GM12878 (cell line): ENCODE data around the gene PDGFB. TPM values are rescaled to one million over a fixed set of nuclear protein-coding genes. Genes with fewer than 3 reads are reported as not detected.

Source experiments
- ATAC-seq: fragments of 200-7000 bp; cut with Tn5 transposase; 3 replicates; pipeline ENCODE4 v1.9.1; 2020; ENCODE audit warnings: mild to moderate bottlenecking, moderate library complexity
- BruUV-seq: library from RNA; stranded (reverse); fragments of 400-500 nt; replicated peaks from 2 replicates; lab custom pipeline; 2021; lab: Mats Ljungman, UMichigan
- CTCF ChIA-PET: fragments of 300-600 bp; sonication (Branson Sonifier 250); formaldehyde crosslinking; extraction: SDS; loops from one replicate; lab custom pipeline; 2021; ENCODE audit warnings: inconsistent platforms; lab: Yijun Ruan, JAX
- POLR2A ChIA-PET: fragments of 350-600 bp; formaldehyde crosslinking; extraction: SDS; loops from one replicate; lab custom pipeline; 2021; ENCODE audit warnings: inconsistent platforms; lab: Charles Lee
- RAD21 ChIA-PET: fragments of 300-600 bp; sonication (Branson Sonifier 250); formaldehyde crosslinking; loops from one replicate; lab custom pipeline; 2023; ENCODE audit warnings: antibody characterized with exemption; ENCODE audit not compliant: unreplicated experiment; lab: Charles Lee
- SMC1A ChIA-PET: fragments of 300-600 bp; sonication (Branson Sonifier 250); formaldehyde crosslinking; loops from one replicate; lab custom pipeline; 2023; ENCODE audit not compliant: unreplicated experiment, uncharacterized antibody; lab: Charles Lee
- DNase-seq: peaks from one replicate; pipeline ENCODE4 v3.0.0-alpha.2; 2011; ENCODE audit warnings: low read depth, low spot score
- FAIRE-seq: peaks from 3 replicates; lab custom pipeline; 2011; peaks lifted over from hg19 to GRCh38; lab: Jason Lieb, UNC
- H2AFZ ChIP-seq: 2 replicates; pipeline ENCODE4 v1.6.0; 2011; ENCODE audit warnings: low read depth, low read length, control low read depth; ENCODE audit not compliant: control insufficient read depth
- H3K27ac ChIP-seq: 2 replicates; pipeline ENCODE4 v1.5.1; 2011; ENCODE audit warnings: control low read depth; ENCODE audit not compliant: control insufficient read depth, insufficient read depth
- H3K27me3 ChIP-seq, 2 experiments: replicated peaks in 1 of 2; 2 replicates each; pipeline versions ENCODE4 v1.6.0 to v1.6.1; 2011; ENCODE audit warnings: low read length in 1 of 2; ENCODE audit not compliant: control insufficient read depth in 2 of 2, insufficient read depth in 2 of 2
- H3K36me3 ChIP-seq, 2 experiments: 2 replicates each; pipeline ENCODE4 v1.5.1; 2011; ENCODE audit warnings: low read length in 1 of 2; ENCODE audit not compliant: control insufficient read depth in 2 of 2, insufficient read depth in 2 of 2
- H3K4me1 ChIP-seq: 2 replicates; pipeline ENCODE4 v1.6.1; 2011; ENCODE audit warnings: mild to moderate bottlenecking, low read length, moderate library complexity, mixed read lengths; ENCODE audit not compliant: control insufficient read depth, insufficient read depth
- H3K4me2 ChIP-seq: 2 replicates; pipeline ENCODE4 v1.6.0; 2011; ENCODE audit warnings: control low read depth; ENCODE audit not compliant: control insufficient read depth, insufficient read depth
- H3K4me3 ChIP-seq: fragments of 200-600 bp; sonication (generic); 2 replicates; pipeline ENCODE4 v1.5.1; 2016
- H3K79me2 ChIP-seq: 2 replicates; pipeline ENCODE4 v1.6.0; 2011; ENCODE audit warnings: low read length; ENCODE audit not compliant: control insufficient read depth, insufficient read depth
- H3K9ac ChIP-seq: 2 replicates; pipeline ENCODE4 v1.8.0; 2011; ENCODE audit warnings: low read length, control low read depth, mixed read lengths; ENCODE audit not compliant: control insufficient read depth, insufficient read depth
- H3K9me3 ChIP-seq: replicated peaks from 3 replicates; pipeline ENCODE4 v1.5.1; 2011; ENCODE audit warnings: mild to moderate bottlenecking, low read length; ENCODE audit not compliant: control insufficient read depth, insufficient read depth
- H4K20me1 ChIP-seq: 2 replicates; pipeline ENCODE4 v1.6.0; 2011; ENCODE audit not compliant: control insufficient read depth, insufficient read depth
- ASH2L ChIP-seq: fragments of 300-600, 200-600 bp; sonication (generic); IDR thresholded peaks from 2 replicates; pipeline ENCODE4 v1.6.1; 2017; ENCODE audit warnings: low read depth, mild to moderate bottlenecking, borderline replicate concordance
- BHLHE40 ChIP-seq, 2 experiments: fragments of 450-650 bp in 1 of 2; IDR thresholded peaks; 2 replicates each; pipeline ENCODE4 v1.6.1; 2011 to 2017; ENCODE audit warnings: low read depth in 2 of 2, borderline replicate concordance in 1 of 2, improper control_type of control experiment in 1 of 2, low read length in 1 of 2, mild to moderate bottlenecking in 1 of 2
- CBX5 ChIP-seq: sonication (generic); IDR thresholded peaks from 2 replicates; pipeline ENCODE4 v1.6.1; 2016; ENCODE audit warnings: low read depth, moderate library complexity, mild to moderate bottlenecking, inconsistent platforms
- DPF2 ChIP-seq: fragments of 450-650 bp; IDR thresholded peaks from 2 replicates; pipeline ENCODE4 v1.6.1; 2017; ENCODE audit warnings: mild to moderate bottlenecking
- FOXK2 ChIP-seq: fragments of 450-650 bp; IDR thresholded peaks from 2 replicates; pipeline ENCODE4 v1.6.1; 2017; ENCODE audit warnings: mild to moderate bottlenecking, moderate library complexity
- IKZF2 ChIP-seq, 2 experiments: fragments of 450-650 bp; IDR thresholded peaks; 2 replicates each; pipeline ENCODE4 v1.6.1; 2017; ENCODE audit warnings: mild to moderate bottlenecking in 2 of 2, moderate library complexity in 2 of 2
- JUNB ChIP-seq: IDR thresholded peaks from 2 replicates; pipeline ENCODE4 v1.6.1; 2016; ENCODE audit warnings: antibody characterized with exemption, mild to moderate bottlenecking
- JUND ChIP-seq: IDR thresholded peaks from 2 replicates; pipeline ENCODE4 v1.6.1; 2012; ENCODE audit warnings: low read depth, mild to moderate bottlenecking, low read length, improper control_type of control experiment, moderate library complexity
- MEF2B ChIP-seq: fragments of 450-650 bp; IDR thresholded peaks from 2 replicates; pipeline ENCODE4 v1.6.1; 2018; ENCODE audit warnings: mild to moderate bottlenecking, moderate library complexity; ENCODE audit not compliant: partially characterized antibody, poor library complexity, severe bottlenecking
- MYB ChIP-seq: fragments of 150-350 bp; IDR thresholded peaks from 2 replicates; pipeline ENCODE4 v1.6.1; 2014; ENCODE audit warnings: mild to moderate bottlenecking, low read depth, low read length, borderline replicate concordance
- RAD21 ChIP-seq: IDR thresholded peaks from 2 replicates; pipeline ENCODE4 v1.6.1; 2011; ENCODE audit warnings: mild to moderate bottlenecking, low read depth, low read length, moderate library complexity; ENCODE audit not compliant: insufficient read depth
- RBBP5 ChIP-seq: fragments of 200-600 bp; sonication (generic); conservative IDR thresholded peaks from 2 replicates; pipeline ENCODE4 v1.6.1; 2016
- RUNX3 ChIP-seq: IDR thresholded peaks from 2 replicates; pipeline ENCODE4 v1.6.1; 2012; ENCODE audit warnings: low read length, inconsistent platforms
- SMAD1 ChIP-seq: fragments of 450-650 bp; IDR thresholded peaks from 2 replicates; pipeline ENCODE4 v1.6.1; 2018; ENCODE audit warnings: mild to moderate bottlenecking, low read depth; ENCODE audit not compliant: partially characterized antibody
- STAT1 ChIP-seq: fragments of 450-650 bp; conservative IDR thresholded peaks from 2 replicates; pipeline ENCODE4 v1.6.1; 2014; ENCODE audit warnings: antibody characterized with exemption, mild to moderate bottlenecking
- TCF7 ChIP-seq: IDR thresholded peaks from 2 replicates; pipeline ENCODE4 v1.6.1; 2014; ENCODE audit warnings: antibody characterized with exemption, borderline replicate concordance
- ZSCAN29 ChIP-seq: fragments of 450-650 bp; IDR thresholded peaks from 2 replicates; pipeline ENCODE4 v1.6.1; 2017; ENCODE audit warnings: mild to moderate bottlenecking, moderate library complexity
- WGBS: methylation state at CpG from one replicate; pipeline ENCODE4 v1.1.6; 2016; ENCODE audit warnings: low lambda C conversion rate; ENCODE audit not compliant: insufficient replicate concordance, insufficient coverage; ENCODE audit errors: missing lambda C conversion rate; 5-methylcytosine and 5-hydroxymethylcytosine counted together
- in situ Hi-C: fragments of 300-500 bp; cut with MboI; formaldehyde crosslinking; loops from 9 replicates; pipeline ENCODE4 v1.14.3; 2018; ENCODE audit warnings: mixed read lengths
- intact Hi-C: fragments of 100-400 bp; cut with micrococcal nuclease; formaldehyde crosslinking; loops from one replicate; pipeline ENCODE4 v1.14.2; 2022; ENCODE audit not compliant: unreplicated experiment
- polyA plus RNA-seq, 11 experiments: library from polyadenylated mRNA; depleted of rRNA in 4 of 11; unstranded in 6 of 11; stranded (reverse) in 5 of 11; fragments of >200 nt; fragmentation: Nextera tagmentation in 4 of 11; fragmentation: Illumina TruSeq in 1 of 11; extraction: Ambion mirVana in 4 of 11; extraction: Trizol in 1 of 11; gene quantifications; 1 replicate in 1 of 11; 2 replicates in 10 of 11; pipeline versions ENCODE4 v1.2.1 to v1.2.3, GENCODE V29; 2011 to 2016; ENCODE audit warnings: inconsistent platforms in 2 of 11, missing spikeins in 2 of 11, low read depth in 1 of 11
- total RNA-seq, 4 experiments: library from RNA; depleted of rRNA in 3 of 4; stranded (reverse); fragments of >200 nt in 3 of 4; fragmentation: Illumina TruSeq in 1 of 4; extraction: Trizol in 1 of 4; gene quantifications; 2 replicates each; pipeline versions ENCODE4 v1.2.1 to v1.2.3, GENCODE V29; 2013 to 2021
- TF ChIP-seq, protein P1 (sequence below): IDR thresholded peaks from 2 replicates; pipeline ENCODE4 v1.6.1; 2012; ENCODE audit warnings: low read depth, low read length, improper control_type of control experiment
- TF ChIP-seq, protein P2 (sequence below): fragments of 150-350 bp; IDR thresholded peaks from 2 replicates; pipeline ENCODE4 v1.6.1; 2014; ENCODE audit warnings: mild to moderate bottlenecking, low read depth, low read length

The PDGFB gene
- total and polyA plus RNA-seq, 10 of the 15 experiments (the other 5 are each of a cell fraction or from before 2014, with no cell fraction given), result 0.13 to 1.1 (median 0.56) TPM; not detected in 1

DNA sequence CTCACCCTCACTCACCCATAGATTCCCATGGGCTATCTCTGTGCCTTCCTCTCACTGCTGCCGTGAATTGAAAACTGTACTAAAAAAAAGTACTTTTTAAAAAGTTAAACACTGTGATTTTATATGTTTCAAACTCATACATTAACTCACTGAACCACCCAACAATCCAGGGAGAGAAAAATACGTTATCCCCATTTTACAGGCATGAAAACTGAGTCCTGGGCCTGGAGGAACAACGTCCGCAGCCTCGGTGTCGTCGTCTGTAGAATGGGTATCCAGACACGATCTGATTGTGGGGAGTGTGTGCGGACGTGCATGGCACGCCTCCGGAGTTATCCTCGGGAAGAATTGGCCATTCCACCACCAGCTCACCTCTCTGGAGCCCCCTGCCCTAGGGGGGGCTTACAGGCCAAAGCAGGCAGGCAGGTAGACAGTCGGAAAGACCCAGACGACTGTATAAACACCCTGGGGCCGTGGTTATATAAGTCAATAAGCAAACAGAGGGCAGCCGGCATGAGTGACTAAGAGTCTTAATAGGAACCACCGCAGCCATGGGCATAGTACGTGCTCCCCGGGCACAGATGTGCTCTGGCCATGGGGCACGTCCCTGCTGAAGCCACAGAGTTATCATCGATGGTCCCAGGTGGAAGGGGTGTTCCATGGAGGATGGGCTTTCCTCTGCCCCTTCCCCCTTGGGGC, 7.1 kb upstream of the PDGFB start (continued):
- TF ChIP-seq, protein P1, sequence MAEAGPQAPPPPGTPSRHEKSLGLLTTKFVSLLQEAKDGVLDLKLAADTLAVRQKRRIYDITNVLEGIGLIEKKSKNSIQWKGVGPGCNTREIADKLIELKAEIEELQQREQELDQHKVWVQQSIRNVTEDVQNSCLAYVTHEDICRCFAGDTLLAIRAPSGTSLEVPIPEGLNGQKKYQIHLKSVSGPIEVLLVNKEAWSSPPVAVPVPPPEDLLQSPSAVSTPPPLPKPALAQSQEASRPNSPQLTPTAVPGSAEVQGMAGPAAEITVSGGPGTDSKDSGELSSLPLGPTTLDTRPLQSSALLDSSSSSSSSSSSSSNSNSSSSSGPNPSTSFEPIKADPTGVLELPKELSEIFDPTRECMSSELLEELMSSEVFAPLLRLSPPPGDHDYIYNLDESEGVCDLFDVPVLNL, result no peak
- no peak for TF ChIP-seq CBX5

GRCh38 chr22:39250838-39251237, 6.1 kb upstream of the PDGFB start:
- ChIA-PET SMC1A (interaction anchor here (0.7 kb wide), 1 partner anchor 67 kb away, joined by 3 read pairs; no protein-coding TSS in a partner anchor), CTCF (interaction anchor here (0.8 kb wide), 1 partner anchor 18 kb away, joined by 3 read pairs; no protein-coding TSS in a partner anchor), RAD21 (no interaction called here), POLR2A (no interaction called here)
- TF ChIP-seq MEF2B, result no peak
- TF ChIP-seq, protein P2, sequence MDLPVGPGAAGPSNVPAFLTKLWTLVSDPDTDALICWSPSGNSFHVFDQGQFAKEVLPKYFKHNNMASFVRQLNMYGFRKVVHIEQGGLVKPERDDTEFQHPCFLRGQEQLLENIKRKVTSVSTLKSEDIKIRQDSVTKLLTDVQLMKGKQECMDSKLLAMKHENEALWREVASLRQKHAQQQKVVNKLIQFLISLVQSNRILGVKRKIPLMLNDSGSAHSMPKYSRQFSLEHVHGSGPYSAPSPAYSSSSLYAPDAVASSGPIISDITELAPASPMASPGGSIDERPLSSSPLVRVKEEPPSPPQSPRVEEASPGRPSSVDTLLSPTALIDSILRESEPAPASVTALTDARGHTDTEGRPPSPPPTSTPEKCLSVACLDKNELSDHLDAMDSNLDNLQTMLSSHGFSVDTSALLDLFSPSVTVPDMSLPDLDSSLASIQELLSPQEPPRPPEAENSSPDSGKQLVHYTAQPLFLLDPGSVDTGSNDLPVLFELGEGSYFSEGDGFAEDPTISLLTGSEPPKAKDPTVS, result no peak
- TF ChIP-seq MYB, result no peak
- no peak for TF ChIP-seq RAD21
- no peak for TF ChIP-seq BHLHE40 (IDR thresholded peaks at IDR 0.05; ENCODE audit: borderline replicate concordance in 1 of 2, low read depth in 2 of 2, low read length in 1 of 2)
- no peak for TF ChIP-seq JUND
- no peak for TF ChIP-seq IKZF2 (IDR thresholded peaks at IDR 0.05)
- no peak for TF ChIP-seq SMAD1
- TF ChIP-seq RUNX3, result no peak
- TF ChIP-seq RBBP5, result no peak
- TF ChIP-seq ZSCAN29, result no peak
- TF ChIP-seq JUNB, result no peak
- no peak for TF ChIP-seq DPF2
- no peak for TF ChIP-seq STAT1
- TF ChIP-seq TCF7, result no peak
- no peak for TF ChIP-seq FOXK2
- no peak for TF ChIP-seq ASH2L
- H3K4me2 ChIP-seq, result no peak overlapping the region
- no peak for FAIRE-seq
- H3K27me3 ChIP-seq, result peaks cover 0 to under 1% of the 10 kb centered on the region in 2 experiments; a peak in 1 of 4 replicates
- BruUV-seq, result no TSS peak
- H3K9me3 ChIP-seq, result no peaks in the 10 kb centered on the region
- H3K4me3 ChIP-seq, result no peak overlapping the region
- H3K36me3 ChIP-seq, result no peaks in the 10 kb centered on the region
- intact Hi-C loops (no loop called here), in situ Hi-C loops (no loop called here)
- no peak overlapping the region for H2AFZ ChIP-seq
- DNase-seq, result no peak
- H3K79me2 ChIP-seq, result no peaks in the 10 kb centered on the region
- H3K27ac ChIP-seq, result no peak overlapping the region
- ATAC-seq, result no peak
- no peaks in the 10 kb centered on the region for H4K20me1 ChIP-seq
- peaks cover 38% of the 10 kb centered on the region for H3K4me1 ChIP-seq
- 51% methylated on average over 5 of the region's 5 CpGs for WGBS
- no peak overlapping the region for H3K9ac ChIP-seq
